HK-2 (cell line): Measurements from ENCODE around the gene STRN.
"Not testable (repeated sequence)": the region's sequence is repeated elsewhere in the genome, so short reads cannot be mapped to it uniquely, and the experiment has no call there.

Source experiments
- DNase-seq: peaks from one replicate; pipeline ENCODE4 v3.0.0-alpha.2; 2018; ENCODE audit not compliant: unreplicated experiment

The STRN gene

GRCh38 chr2:36906277-36906676, 60.1 kb downstream of the STRN start:
- no peak for DNase-seq

- DNase-seq, result no peak
Observed at GRCh38 chr2:36904636-36905035, 61.7 kb downstream of the STRN start.

- no peak for DNase-seq
Observed at GRCh38 chr2:36902385-36903120, 63.8 kb downstream of the STRN start.

- no peak for DNase-seq
Observed at GRCh38 chr2:36892805-36893204, 73.5 kb downstream of the STRN start.

- DNase-seq, result peak; percentile 7
Observed at GRCh38 chr2:36889795-36890194, 76.5 kb downstream of the STRN start.

GRCh38 chr2:36887095-36887494, 79.2 kb downstream of the STRN start:
- not testable (repeated sequence) for DNase-seq

GRCh38 chr2:36886664-36887063, 79.7 kb downstream of the STRN start:
- no peak for DNase-seq

- DNase-seq, result no peak
Observed at GRCh38 chr2:36885605-36886004, 80.7 kb downstream of the STRN start.

GRCh38 chr2:36882532-36882931, 83.8 kb downstream of the STRN start:
- DNase-seq, result no peak

GRCh38 chr2:36881816-36882215, 84.5 kb downstream of the STRN start:
- DNase-seq, result no peak

GRCh38 chr2:36878429-36878828, 87.9 kb downstream of the STRN start:
- no peak for DNase-seq

- no peak for DNase-seq
Observed at GRCh38 chr2:36871068-36871707, 95.1 kb downstream of the STRN start.

GRCh38 chr2:36869606-36870005, 96.7 kb downstream of the STRN start:
- DNase-seq, result no peak

GRCh38 chr2:36861896-36862295, 104.4 kb downstream of the STRN start:
- DNase-seq, result no peak

GRCh38 chr2:36859366-36859792, 107.0 kb downstream of the STRN start:
- no peak for DNase-seq

- no peak for DNase-seq
Observed at GRCh38 chr2:36858551-36859365, 107.6 kb downstream of the STRN start.

- no peak for DNase-seq
Observed at GRCh38 chr2:36857713-36858112, 108.6 kb downstream of the STRN start.

- no peak for DNase-seq
Observed at GRCh38 chr2:36855429-36855828, 110.9 kb downstream of the STRN start.

GRCh38 chr2:36854241-36854640, 112.1 kb downstream of the STRN start:
- DNase-seq, result no peak

GRCh38 chr2:36849265-36849664, 117.1 kb downstream of the STRN start:
- no peak for DNase-seq

GRCh38 chr2:36843838-36844237, 122.5 kb downstream of the STRN start:
- no peak for DNase-seq

GRCh38 chr2:36839976-36840617, 126.2 kb downstream of the STRN start:
- DNase-seq, result no peak
